ENCODE measurements around the gene TEDC1.

DNA sequence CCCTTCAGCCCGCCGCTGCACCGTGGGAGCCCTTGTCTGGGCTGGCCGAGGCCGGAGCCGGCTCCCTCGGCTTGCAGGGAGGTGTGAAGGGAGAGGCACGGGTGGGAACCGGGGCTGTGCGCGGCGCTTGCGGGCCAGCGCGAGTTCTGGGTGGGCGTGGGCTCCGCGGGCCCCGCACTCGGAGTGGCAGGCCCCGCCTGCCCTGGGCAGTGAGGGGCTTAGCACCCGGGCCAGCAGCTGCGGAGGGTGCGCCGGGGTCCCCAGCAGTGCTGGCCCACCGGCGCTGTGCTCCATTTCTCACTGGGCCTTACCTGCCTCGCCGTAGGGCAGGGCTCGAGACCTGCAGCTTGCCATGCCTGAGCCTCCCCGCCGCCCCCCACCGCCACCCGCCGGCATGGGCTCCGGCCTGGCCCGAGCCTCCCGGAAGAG, 56.7 kb downstream of the TEDC1 start:
- TF ChIP-seq CTCF (conservative IDR thresholded peaks at IDR 0.05; ENCODE audit: low read depth, low read length) (no peak), EZH2 (IDR thresholded peaks at IDR 0.05; ENCODE audit: borderline replicate concordance, low read depth, low read length, poor library complexity, severe bottlenecking) (no peak)
